Loucy (cell line): ENCODE measurements around the gene SDK1.
"Not testable (repeated sequence)": the region's sequence is repeated elsewhere in the genome, so short reads cannot be mapped to it uniquely, and the experiment has no call there.

ENCODE experiments used
- H2AFZ ChIP-seq: fragments of 200-600 bp; sonication (generic); 2 replicates; pipeline ENCODE4 v1.6.0; 2016; ENCODE audit warnings: antibody characterized with exemption, mild to moderate bottlenecking, low read length, moderate library complexity
- H3F3A ChIP-seq: fragments of 200-600 bp; 2 replicates; pipeline ENCODE4 v1.6.0; 2016; ENCODE audit warnings: antibody characterized with exemption, low read depth, mild to moderate bottlenecking
- H3K27me3 ChIP-seq: fragments of 200-600 bp; sonication (generic); 2 replicates; pipeline ENCODE4 v1.6.1; 2014; ENCODE audit warnings: low read length, mild to moderate bottlenecking; ENCODE audit not compliant: insufficient read depth, poor library complexity, severe bottlenecking
- H3K36me3 ChIP-seq: fragments of 200-600 bp; sonication (generic); 2 replicates; pipeline ENCODE4 v1.6.1; 2016; ENCODE audit warnings: low read length; ENCODE audit not compliant: insufficient read depth
- H3K4me1 ChIP-seq: fragments of 200-600 bp; sonication (generic); 2 replicates; pipeline ENCODE4 v1.5.1; 2014; ENCODE audit warnings: low read length, mild to moderate bottlenecking; ENCODE audit not compliant: insufficient read depth, poor library complexity, severe bottlenecking
- H3K4me2 ChIP-seq: fragments of 200-600 bp; sonication (generic); 2 replicates; pipeline ENCODE4 v1.6.0; 2014; ENCODE audit warnings: antibody characterized with exemption, low read length, low read depth, mild to moderate bottlenecking; ENCODE audit not compliant: poor library complexity, severe bottlenecking
- H3K4me3 ChIP-seq: fragments of 200-600 bp; sonication (generic); 2 replicates; pipeline ENCODE4 v1.5.1; 2014; ENCODE audit warnings: low read length, mild to moderate bottlenecking, mixed read lengths; ENCODE audit not compliant: poor library complexity, severe bottlenecking
- H3K79me2 ChIP-seq: fragments of 200-600 bp; sonication (generic); 2 replicates; pipeline ENCODE4 v1.6.1; 2014; ENCODE audit warnings: low read length; ENCODE audit not compliant: insufficient read depth
- H3K9ac ChIP-seq: fragments of 200-600 bp; sonication (generic); 2 replicates; pipeline ENCODE4 v1.6.0; 2014; ENCODE audit warnings: mild to moderate bottlenecking, low read depth, low read length, moderate library complexity; ENCODE audit not compliant: poor library complexity, severe bottlenecking
- H3K9me2 ChIP-seq: fragments of 200-600 bp; sonication (generic); replicated peaks from 2 replicates; pipeline ENCODE4 v1.6.1; 2016; ENCODE audit warnings: low read depth, low read length, mixed read lengths
- H3K9me3 ChIP-seq: fragments of 200-600 bp; sonication (generic); 2 replicates; pipeline ENCODE4 v1.6.1; 2014; ENCODE audit warnings: mild to moderate bottlenecking, antibody characterized with exemption, low read length, low read depth; ENCODE audit not compliant: insufficient read depth
- H4K20me1 ChIP-seq: fragments of 200-600 bp; sonication (generic); 2 replicates; pipeline ENCODE4 v1.6.0; 2014; ENCODE audit warnings: antibody characterized with exemption, low read length, mild to moderate bottlenecking; ENCODE audit not compliant: insufficient read depth, poor library complexity, severe bottlenecking
- EZH2phosphoT487 ChIP-seq: fragments of 200-600 bp; IDR thresholded peaks from 2 replicates; pipeline ENCODE4 v1.6.1; 2018; ENCODE audit warnings: antibody characterized with exemption, mild to moderate bottlenecking, moderate library complexity, borderline replicate concordance
- TF ChIP-seq, protein P1 (sequence below): fragments of 200-600 bp; sonication (generic); conservative IDR thresholded peaks from 2 replicates; pipeline ENCODE4 v1.5.1; 2014; ENCODE audit warnings: mild to moderate bottlenecking, antibody characterized with exemption, low read length

SDK1 gene

DNA sequence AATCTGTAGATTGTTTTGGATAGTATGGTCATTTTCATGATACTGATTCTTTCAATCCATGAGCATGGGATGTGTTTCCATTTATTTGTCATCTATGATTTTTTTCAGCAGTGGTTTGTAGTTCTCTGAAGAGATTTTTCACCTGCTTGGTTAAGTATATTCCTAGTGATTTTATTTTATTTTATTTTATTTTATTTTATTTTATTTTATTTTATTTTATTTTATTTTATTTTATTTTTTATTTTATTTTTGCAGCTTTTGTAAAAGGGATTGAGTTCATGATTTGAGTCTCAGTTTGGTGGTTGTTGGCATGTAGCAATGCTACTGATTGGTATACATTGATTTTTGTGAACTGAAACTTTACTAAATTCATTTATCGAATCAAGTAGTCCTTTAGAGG, 404.2 kb downstream of the SDK1 start:
- H3K4me1 ChIP-seq: no peaks in the 10 kb centered on the region
- H3K9me3 ChIP-seq: no peaks in the 10 kb centered on the region
- H3K4me2 ChIP-seq: no peak overlapping the region
- TF ChIP-seq EZH2phosphoT487: no peak
- TF ChIP-seq, protein P1, sequence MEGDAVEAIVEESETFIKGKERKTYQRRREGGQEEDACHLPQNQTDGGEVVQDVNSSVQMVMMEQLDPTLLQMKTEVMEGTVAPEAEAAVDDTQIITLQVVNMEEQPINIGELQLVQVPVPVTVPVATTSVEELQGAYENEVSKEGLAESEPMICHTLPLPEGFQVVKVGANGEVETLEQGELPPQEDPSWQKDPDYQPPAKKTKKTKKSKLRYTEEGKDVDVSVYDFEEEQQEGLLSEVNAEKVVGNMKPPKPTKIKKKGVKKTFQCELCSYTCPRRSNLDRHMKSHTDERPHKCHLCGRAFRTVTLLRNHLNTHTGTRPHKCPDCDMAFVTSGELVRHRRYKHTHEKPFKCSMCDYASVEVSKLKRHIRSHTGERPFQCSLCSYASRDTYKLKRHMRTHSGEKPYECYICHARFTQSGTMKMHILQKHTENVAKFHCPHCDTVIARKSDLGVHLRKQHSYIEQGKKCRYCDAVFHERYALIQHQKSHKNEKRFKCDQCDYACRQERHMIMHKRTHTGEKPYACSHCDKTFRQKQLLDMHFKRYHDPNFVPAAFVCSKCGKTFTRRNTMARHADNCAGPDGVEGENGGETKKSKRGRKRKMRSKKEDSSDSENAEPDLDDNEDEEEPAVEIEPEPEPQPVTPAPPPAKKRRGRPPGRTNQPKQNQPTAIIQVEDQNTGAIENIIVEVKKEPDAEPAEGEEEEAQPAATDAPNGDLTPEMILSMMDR: no peak
- no peaks in the 10 kb centered on the region for H3F3A ChIP-seq
- no peak overlapping the region for H3K9ac ChIP-seq
- no peaks in the 10 kb centered on the region for H3K27me3 ChIP-seq
- no peaks in the 10 kb centered on the region for H3K79me2 ChIP-seq
- H4K20me1 ChIP-seq: no peaks in the 10 kb centered on the region
- H3K4me3 ChIP-seq: no peak overlapping the region
- no peaks in the 10 kb centered on the region for H3K36me3 ChIP-seq
- no peaks in the 10 kb centered on the region for H3K9me2 ChIP-seq
- no peak overlapping the region for H2AFZ ChIP-seq

DNA sequence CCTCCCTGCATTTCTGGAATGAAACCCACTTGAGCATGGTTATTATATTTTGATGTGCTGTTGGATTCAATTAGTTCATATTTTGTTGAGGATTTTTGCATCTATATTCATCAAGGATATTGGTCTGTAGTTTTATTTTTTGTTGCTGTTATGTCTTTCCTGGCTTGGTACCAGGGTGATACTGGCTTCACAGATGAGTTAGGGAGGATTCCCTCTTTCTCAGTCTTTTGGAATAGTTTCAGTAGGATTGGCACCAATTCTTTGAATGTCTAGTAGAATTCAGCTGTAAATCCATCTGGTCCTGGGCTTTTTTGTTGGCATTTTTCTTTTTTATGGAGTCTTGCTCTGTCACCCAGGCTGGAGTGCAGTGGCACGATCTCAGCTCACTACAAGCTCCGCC, 405.0 kb downstream of the SDK1 start:
- H3K27me3 ChIP-seq, H3F3A ChIP-seq, H4K20me1 ChIP-seq, H3K9me3 ChIP-seq, H3K9me2 ChIP-seq, H3K4me3 ChIP-seq, H3K4me2 ChIP-seq, H3K79me2 ChIP-seq, H3K36me3 ChIP-seq, H2AFZ ChIP-seq, H3K4me1 ChIP-seq, H3K9ac ChIP-seq: not testable (repeated sequence)

DNA sequence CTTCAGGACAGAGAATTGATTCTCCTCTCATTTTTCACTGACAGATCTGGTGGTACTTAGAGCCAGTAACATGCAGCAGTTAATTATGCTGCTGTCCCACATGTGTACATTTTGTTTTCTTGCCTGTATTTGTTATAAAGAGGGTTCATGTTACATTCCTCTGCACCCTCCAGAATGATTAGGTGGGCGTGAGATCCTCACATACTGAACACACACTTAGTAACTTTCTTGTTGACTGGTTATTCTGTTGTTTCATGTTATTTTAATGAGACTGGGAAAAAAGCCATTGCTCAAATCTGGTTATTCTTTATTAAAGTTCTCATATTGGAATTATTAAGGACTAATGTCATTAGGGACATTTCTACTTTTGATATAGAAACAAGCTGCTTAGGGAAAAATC, 409.1 kb downstream of the SDK1 start:
- Histone ChIP-seq H3K4me1 (no peaks in the 10 kb centered on the region), H3K9me3 (no peaks in the 10 kb centered on the region), H2AFZ (no peak overlapping the region), H3K36me3 (no peaks in the 10 kb centered on the region), H3K4me3 (no peak overlapping the region), H3K9me2 (no peaks in the 10 kb centered on the region), H3K9ac (no peak overlapping the region), H3K4me2 (no peak overlapping the region), H3K79me2 (no peaks in the 10 kb centered on the region), H3F3A (no peaks in the 10 kb centered on the region), H4K20me1 (no peaks in the 10 kb centered on the region), H3K27me3 (no peaks in the 10 kb centered on the region)
- no peak for TF ChIP-seq EZH2phosphoT487
- TF ChIP-seq, protein P1: no peak

DNA sequence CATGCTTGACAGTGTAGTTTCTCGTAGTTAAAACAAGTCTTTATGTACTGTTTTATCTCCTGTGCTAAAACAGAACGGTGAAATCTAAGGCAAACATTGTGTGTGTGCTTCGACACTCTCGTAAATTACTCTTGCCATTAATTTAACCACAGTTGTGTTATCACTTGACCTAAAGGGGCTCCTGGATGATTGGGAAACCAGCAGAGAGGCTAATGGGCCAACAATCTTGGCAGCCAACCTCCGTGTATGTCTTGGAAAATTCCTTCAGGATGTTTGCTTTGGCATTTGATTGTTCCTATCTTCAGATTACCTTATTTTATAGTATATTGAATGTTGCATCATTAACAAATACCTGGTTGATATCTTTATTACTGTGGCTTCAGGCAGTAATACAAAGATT, 409.5 kb downstream of the SDK1 start:
- Histone ChIP-seq H4K20me1 (no peaks in the 10 kb centered on the region), H3K4me2 (no peak overlapping the region), H2AFZ (no peak overlapping the region), H3F3A (no peaks in the 10 kb centered on the region), H3K79me2 (no peaks in the 10 kb centered on the region), H3K9me3 (no peaks in the 10 kb centered on the region; the same call in 1 of the 2 replicates), H3K9ac (no peak overlapping the region), H3K9me2 (no peaks in the 10 kb centered on the region), H3K4me1 (no peaks in the 10 kb centered on the region), H3K36me3 (no peaks in the 10 kb centered on the region), H3K27me3 (no peaks in the 10 kb centered on the region), H3K4me3 (no peak overlapping the region)
- TF ChIP-seq, protein P1: no peak
- TF ChIP-seq EZH2phosphoT487: no peak
